Measurements from ENCODE around the gene SSTR5.
"Not testable (repeated sequence)": the region's sequence is repeated elsewhere in the genome, so short reads cannot be mapped to it uniquely, and the experiment has no call there.

SSTR5 gene

GRCh38 chr16:1076801-1077576 is 4.4 kb downstream of the SSTR5 start:
- DNase-seq = no peak

GRCh38 chr16:1077877-1078578 is 5.5 kb downstream of the SSTR5 start:
- no peak for DNase-seq

- no peak for DNase-seq
These were observed 6.1 kb downstream of the SSTR5 start for GRCh38 chr16:1078579-1079021.

- no peak for DNase-seq
These were observed 6.8 kb downstream of the SSTR5 start for GRCh38 chr16:1079341-1079740.

GRCh38 chr16:1079786-1080525 is 7.4 kb downstream of the SSTR5 start:
- no peak for DNase-seq

GRCh38 chr16:1080801-1081733 is 8.5 kb downstream of the SSTR5 start:
- DNase-seq = no peak

GRCh38 chr16:1081734-1082265 is 9.3 kb downstream of the SSTR5 start:
- no peak for DNase-seq

- DNase-seq = no peak
These were observed 9.9 kb downstream of the SSTR5 start for GRCh38 chr16:1082266-1082951.

GRCh38 chr16:1082952-1083675 is 10.6 kb downstream of the SSTR5 start:
- no peak for DNase-seq

- no peak for DNase-seq
These were observed 12.4 kb downstream of the SSTR5 start for GRCh38 chr16:1084971-1085370.

GRCh38 chr16:1086443-1086842 is 13.9 kb downstream of the SSTR5 start:
- DNase-seq = not testable (repeated sequence)

- DNase-seq = no peak
These were observed 16.0 kb downstream of the SSTR5 start for GRCh38 chr16:1088295-1089170.

GRCh38 chr16:1089439-1089821 is 16.9 kb downstream of the SSTR5 start:
- DNase-seq = no peak

GRCh38 chr16:1089822-1090619 is 17.5 kb downstream of the SSTR5 start:
- no peak for DNase-seq

GRCh38 chr16:1090620-1091587 is 18.4 kb downstream of the SSTR5 start:
- DNase-seq = no peak

- no peak for DNase-seq
These were observed 19.5 kb downstream of the SSTR5 start for GRCh38 chr16:1091992-1092552.

- not testable (repeated sequence) for DNase-seq
These were observed 20.2 kb downstream of the SSTR5 start for GRCh38 chr16:1092685-1093283.

All from islet precursor cell (in vitro differentiated cells).